Neural cell (in vitro differentiated cells): ENCODE data around the gene SLC35A3. TPM values are rescaled to one million over a fixed set of nuclear protein-coding genes. Genes with fewer than 3 reads are reported as not detected.

Source experiments
- H2AFZ ChIP-seq: fragments of 200-600, 300-800 bp; sonication (generic), shearing (Covaris generic); 2 replicates; pipeline ENCODE4 v1.6.0; 2014; ENCODE audit warnings: low read depth, mild to moderate bottlenecking, antibody characterized with exemption, low read length, moderate library complexity
- H3F3A ChIP-seq: fragments of 200-600 bp; shearing (Covaris generic); 2 replicates; pipeline ENCODE4 v1.6.1; 2016; ENCODE audit warnings: mild to moderate bottlenecking, moderate library complexity, mixed read lengths, antibody characterized with exemption, low read length; ENCODE audit not compliant: insufficient read depth, poor library complexity, severe bottlenecking
- H3K27ac ChIP-seq: fragments of 200-600, 300-800 bp; sonication (generic), shearing (Covaris generic); 2 replicates; pipeline ENCODE4 v1.5.1; 2014; ENCODE audit warnings: mild to moderate bottlenecking, low read length, moderate library complexity
- H3K27me3 ChIP-seq: fragments of 300-800, 200-600 bp; sonication (generic), shearing (Covaris generic); 2 replicates; pipeline ENCODE4 v1.6.0; 2014; ENCODE audit warnings: mild to moderate bottlenecking, low read depth, low read length, moderate library complexity; ENCODE audit not compliant: insufficient read depth
- H3K36me3 ChIP-seq: fragments of 300-800, 200-600 bp; sonication (generic), shearing (Covaris generic); 2 replicates; pipeline ENCODE4 v1.5.1; 2014; ENCODE audit warnings: mild to moderate bottlenecking, antibody characterized with exemption, low read length, moderate library complexity; ENCODE audit not compliant: insufficient read depth
- H3K4me2 ChIP-seq: fragments of 300-800, 200-600 bp; sonication (generic), shearing (Covaris generic); 2 replicates; pipeline ENCODE4 v1.6.0; 2014; ENCODE audit warnings: mild to moderate bottlenecking, low read length
- H3K4me3 ChIP-seq: fragments of 300-800, 200-600 bp; sonication (generic), shearing (Covaris generic); 2 replicates; pipeline ENCODE4 v1.5.1; 2014; ENCODE audit warnings: mild to moderate bottlenecking, low read length, moderate library complexity
- H3K79me2 ChIP-seq: fragments of 200-600 bp; shearing (Covaris generic); replicated peaks from 2 replicates; pipeline ENCODE4 v1.6.0; 2014; ENCODE audit warnings: mild to moderate bottlenecking, low read length, moderate library complexity; ENCODE audit not compliant: insufficient read depth
- H3K9ac ChIP-seq: fragments of 300-800, 200-600 bp; sonication (generic), shearing (Covaris generic); 2 replicates; pipeline ENCODE4 v1.6.1; 2016; ENCODE audit warnings: mild to moderate bottlenecking, low read length, mixed read lengths
- H3K9me2 ChIP-seq: fragments of 200-600 bp; shearing (Covaris generic); 2 replicates; pipeline ENCODE4 v1.6.1; 2016; ENCODE audit warnings: mild to moderate bottlenecking, low read length, mixed read lengths; ENCODE audit not compliant: insufficient read depth
- H3K9me3 ChIP-seq: fragments of 200-600, 300-800 bp; sonication (generic), shearing (Covaris generic); 2 replicates; pipeline ENCODE4 v1.6.1; 2016; ENCODE audit warnings: mild to moderate bottlenecking, mixed run types, low read length, moderate library complexity, mixed read lengths
- H4K20me1 ChIP-seq: fragments of 200-600 bp; shearing (Covaris generic); 2 replicates; pipeline ENCODE4 v1.6.1; 2016; ENCODE audit warnings: mild to moderate bottlenecking, mixed run types; ENCODE audit not compliant: insufficient read depth
- EP300 ChIP-seq: fragments of 450-650 bp; conservative IDR thresholded peaks from 2 replicates; pipeline ENCODE4 v1.6.1; 2014; ENCODE audit warnings: antibody characterized with exemption, mild to moderate bottlenecking, moderate library complexity; ENCODE audit not compliant: poor library complexity, severe bottlenecking
- EZH2 ChIP-seq: fragments of 200-600, 300-800 bp; shearing (Covaris generic), sonication (generic); IDR thresholded peaks from 2 replicates; pipeline ENCODE4 v1.6.1; 2014; ENCODE audit warnings: antibody characterized with exemption, low read length, borderline replicate concordance, mild to moderate bottlenecking; ENCODE audit not compliant: insufficient read depth, poor library complexity, severe bottlenecking
- MXI1 ChIP-seq: fragments of 450-650 bp; conservative IDR thresholded peaks from 2 replicates; pipeline ENCODE4 v1.6.1; 2014; ENCODE audit warnings: antibody characterized with exemption, mild to moderate bottlenecking; ENCODE audit not compliant: poor library complexity, severe bottlenecking
- POLR2AphosphoS5 ChIP-seq: IDR thresholded peaks from 2 replicates; pipeline ENCODE4 v1.6.1; 2012
- RAD21 ChIP-seq: fragments of 450-650 bp; conservative IDR thresholded peaks from 2 replicates; pipeline ENCODE4 v1.6.1; 2014; ENCODE audit warnings: antibody characterized with exemption, mild to moderate bottlenecking, moderate library complexity
- SMC3 ChIP-seq: fragments of 450-650 bp; conservative IDR thresholded peaks from 2 replicates; pipeline ENCODE4 v1.6.1; 2014; ENCODE audit warnings: antibody characterized with exemption, mild to moderate bottlenecking, moderate library complexity; ENCODE audit not compliant: poor library complexity
- TAF1 ChIP-seq: IDR thresholded peaks from 2 replicates; pipeline ENCODE4 v1.6.1; 2012; ENCODE audit warnings: low read depth
- polyA plus RNA-seq: library from polyadenylated mRNA; depleted of rRNA; stranded (reverse); fragments of >200 nt; gene quantifications from 2 replicates; pipeline ENCODE4 v1.2.3, GENCODE V29; 2014
- TF ChIP-seq, protein P1 (sequence below): fragments of 450-650 bp; IDR thresholded peaks from 2 replicates; pipeline ENCODE4 v1.5.1; 2014; ENCODE audit warnings: antibody characterized with exemption, mild to moderate bottlenecking, moderate library complexity; ENCODE audit not compliant: poor library complexity, severe bottlenecking
- TF ChIP-seq, protein P2 (sequence below): IDR thresholded peaks from 2 replicates; pipeline ENCODE4 v1.6.1; 2012; ENCODE audit warnings: borderline replicate concordance

The SLC35A3 gene
- polyA plus RNA-seq, 1 donor from 2014 or later = 26.8 TPM

DNA sequence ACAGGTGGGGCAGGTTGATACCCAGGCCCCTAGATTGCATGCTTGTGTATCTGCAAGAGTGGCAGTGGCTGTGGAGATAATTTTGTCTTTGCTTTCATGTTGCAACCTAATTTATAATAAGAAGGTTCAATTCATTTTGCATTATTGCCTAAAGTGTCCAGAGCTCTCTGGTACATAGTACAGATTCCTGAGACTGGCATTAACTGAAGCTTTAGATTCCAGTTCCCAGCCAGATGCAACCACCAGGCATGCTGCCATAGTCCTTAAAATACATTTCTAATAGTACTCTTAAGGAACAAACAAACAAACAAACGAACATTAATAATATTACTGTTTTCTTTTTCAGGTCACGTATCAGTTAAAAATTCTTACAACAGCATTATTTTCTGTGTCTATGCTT is 36.9 kb downstream of the SLC35A3 start:
- Histone ChIP-seq H2AFZ (no peak overlapping the region), H3K9me2 (no peaks in the 10 kb centered on the region), H3K27me3 (no peaks in the 10 kb centered on the region), H3K36me3 (no peaks in the 10 kb centered on the region), H3K27ac (no peak overlapping the region), H4K20me1 (no peaks in the 10 kb centered on the region), H3K9ac (no peak overlapping the region), H3F3A (no peaks in the 10 kb centered on the region), H3K4me3 (no peak overlapping the region), H3K79me2 (peaks cover 5% of the 10 kb centered on the region), H3K9me3 (no peaks in the 10 kb centered on the region), H3K4me2 (no peak overlapping the region)
- TF ChIP-seq TAF1 (no peak), MXI1 (no peak), POLR2AphosphoS5 (no peak), SMC3 (no peak), RAD21 (no peak), EZH2 (no peak), EP300 (no peak)
- TF ChIP-seq, protein P1, sequence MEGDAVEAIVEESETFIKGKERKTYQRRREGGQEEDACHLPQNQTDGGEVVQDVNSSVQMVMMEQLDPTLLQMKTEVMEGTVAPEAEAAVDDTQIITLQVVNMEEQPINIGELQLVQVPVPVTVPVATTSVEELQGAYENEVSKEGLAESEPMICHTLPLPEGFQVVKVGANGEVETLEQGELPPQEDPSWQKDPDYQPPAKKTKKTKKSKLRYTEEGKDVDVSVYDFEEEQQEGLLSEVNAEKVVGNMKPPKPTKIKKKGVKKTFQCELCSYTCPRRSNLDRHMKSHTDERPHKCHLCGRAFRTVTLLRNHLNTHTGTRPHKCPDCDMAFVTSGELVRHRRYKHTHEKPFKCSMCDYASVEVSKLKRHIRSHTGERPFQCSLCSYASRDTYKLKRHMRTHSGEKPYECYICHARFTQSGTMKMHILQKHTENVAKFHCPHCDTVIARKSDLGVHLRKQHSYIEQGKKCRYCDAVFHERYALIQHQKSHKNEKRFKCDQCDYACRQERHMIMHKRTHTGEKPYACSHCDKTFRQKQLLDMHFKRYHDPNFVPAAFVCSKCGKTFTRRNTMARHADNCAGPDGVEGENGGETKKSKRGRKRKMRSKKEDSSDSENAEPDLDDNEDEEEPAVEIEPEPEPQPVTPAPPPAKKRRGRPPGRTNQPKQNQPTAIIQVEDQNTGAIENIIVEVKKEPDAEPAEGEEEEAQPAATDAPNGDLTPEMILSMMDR = no peak
- TF ChIP-seq, protein P2, sequence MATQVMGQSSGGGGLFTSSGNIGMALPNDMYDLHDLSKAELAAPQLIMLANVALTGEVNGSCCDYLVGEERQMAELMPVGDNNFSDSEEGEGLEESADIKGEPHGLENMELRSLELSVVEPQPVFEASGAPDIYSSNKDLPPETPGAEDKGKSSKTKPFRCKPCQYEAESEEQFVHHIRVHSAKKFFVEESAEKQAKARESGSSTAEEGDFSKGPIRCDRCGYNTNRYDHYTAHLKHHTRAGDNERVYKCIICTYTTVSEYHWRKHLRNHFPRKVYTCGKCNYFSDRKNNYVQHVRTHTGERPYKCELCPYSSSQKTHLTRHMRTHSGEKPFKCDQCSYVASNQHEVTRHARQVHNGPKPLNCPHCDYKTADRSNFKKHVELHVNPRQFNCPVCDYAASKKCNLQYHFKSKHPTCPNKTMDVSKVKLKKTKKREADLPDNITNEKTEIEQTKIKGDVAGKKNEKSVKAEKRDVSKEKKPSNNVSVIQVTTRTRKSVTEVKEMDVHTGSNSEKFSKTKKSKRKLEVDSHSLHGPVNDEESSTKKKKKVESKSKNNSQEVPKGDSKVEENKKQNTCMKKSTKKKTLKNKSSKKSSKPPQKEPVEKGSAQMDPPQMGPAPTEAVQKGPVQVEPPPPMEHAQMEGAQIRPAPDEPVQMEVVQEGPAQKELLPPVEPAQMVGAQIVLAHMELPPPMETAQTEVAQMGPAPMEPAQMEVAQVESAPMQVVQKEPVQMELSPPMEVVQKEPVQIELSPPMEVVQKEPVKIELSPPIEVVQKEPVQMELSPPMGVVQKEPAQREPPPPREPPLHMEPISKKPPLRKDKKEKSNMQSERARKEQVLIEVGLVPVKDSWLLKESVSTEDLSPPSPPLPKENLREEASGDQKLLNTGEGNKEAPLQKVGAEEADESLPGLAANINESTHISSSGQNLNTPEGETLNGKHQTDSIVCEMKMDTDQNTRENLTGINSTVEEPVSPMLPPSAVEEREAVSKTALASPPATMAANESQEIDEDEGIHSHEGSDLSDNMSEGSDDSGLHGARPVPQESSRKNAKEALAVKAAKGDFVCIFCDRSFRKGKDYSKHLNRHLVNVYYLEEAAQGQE = no peak

DNA sequence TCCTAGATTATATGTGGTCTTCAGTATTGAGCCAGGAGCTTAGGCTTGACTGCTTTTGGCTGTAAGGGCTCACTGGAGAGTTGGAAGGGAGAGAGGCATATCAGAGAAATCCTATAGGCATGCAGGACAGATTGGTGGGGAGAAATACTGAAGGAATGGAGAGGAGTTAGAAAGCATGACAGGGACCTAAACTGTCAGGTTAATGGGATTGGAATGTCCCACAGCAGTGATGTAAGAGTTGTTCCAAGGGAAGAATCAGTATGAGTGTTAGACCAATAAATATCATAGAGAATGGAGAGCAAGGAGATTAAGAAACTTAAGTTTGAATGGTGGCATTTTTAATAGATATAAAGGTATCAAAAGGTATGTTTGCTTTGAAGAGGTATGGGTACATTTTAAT is 39.7 kb downstream of the SLC35A3 start:
- Histone ChIP-seq H3K27ac (no peak overlapping the region), H3K4me2 (no peak overlapping the region), H4K20me1 (no peaks in the 10 kb centered on the region), H3K9ac (no peak overlapping the region), H3K27me3 (no peaks in the 10 kb centered on the region), H3K79me2 (no peaks in the 10 kb centered on the region), H3K4me3 (no peak overlapping the region), H3F3A (no peaks in the 10 kb centered on the region), H2AFZ (no peak overlapping the region), H3K36me3 (no peaks in the 10 kb centered on the region), H3K9me3 (no peaks in the 10 kb centered on the region), H3K9me2 (no peaks in the 10 kb centered on the region)
- TF ChIP-seq EZH2 (no peak), RAD21 (no peak)

DNA sequence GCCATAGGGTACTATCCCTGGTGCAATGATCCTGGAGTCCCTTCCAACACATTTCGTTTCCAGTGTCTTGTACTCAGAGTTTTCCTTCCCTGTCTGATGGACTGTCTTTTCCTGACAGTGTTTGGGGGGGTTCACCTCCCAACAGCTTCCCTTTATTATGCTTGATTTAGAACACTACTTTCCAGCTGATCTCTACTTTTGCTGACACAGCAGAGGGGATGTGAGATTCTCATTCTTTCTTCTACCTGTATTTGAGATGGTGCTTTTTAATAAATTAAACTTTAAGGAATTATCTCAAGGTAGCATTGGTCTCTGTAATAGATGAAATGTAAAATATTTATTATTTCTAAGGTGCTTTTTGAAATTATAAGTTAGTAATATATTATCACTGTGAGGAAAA is 41.0 kb downstream of the SLC35A3 start:
- H3K9me3 ChIP-seq = no peaks in the 10 kb centered on the region
- H4K20me1 ChIP-seq = no peaks in the 10 kb centered on the region
- H2AFZ ChIP-seq = no peak overlapping the region
- H3K9ac ChIP-seq = no peak overlapping the region
- no peak overlapping the region for H3K27ac ChIP-seq
- TF ChIP-seq SMC3 = no peak
- no peak for TF ChIP-seq EZH2
- H3K79me2 ChIP-seq = no peaks in the 10 kb centered on the region
- no peaks in the 10 kb centered on the region for H3F3A ChIP-seq
- H3K4me2 ChIP-seq = no peak overlapping the region
- no peaks in the 10 kb centered on the region for H3K27me3 ChIP-seq
- no peaks in the 10 kb centered on the region for H3K9me2 ChIP-seq
- H3K36me3 ChIP-seq = no peaks in the 10 kb centered on the region
- H3K4me3 ChIP-seq = no peak overlapping the region
